HG03354 (cell line): ENCODE measurements around the gene LARP6.
"Not testable (repeated sequence)": the region's sequence is repeated elsewhere in the genome, so short reads cannot be mapped to it uniquely, and the experiment has no call there.

Experiments used
- ATAC-seq: cut with Tn5 transposase; IDR thresholded peaks from one replicate; pipeline ENCODE4 v1.9.1; 2021; ENCODE audit warnings: mild to moderate bottlenecking; ENCODE audit not compliant: unreplicated experiment, poor library complexity, severe bottlenecking

Gene LARP6

DNA sequence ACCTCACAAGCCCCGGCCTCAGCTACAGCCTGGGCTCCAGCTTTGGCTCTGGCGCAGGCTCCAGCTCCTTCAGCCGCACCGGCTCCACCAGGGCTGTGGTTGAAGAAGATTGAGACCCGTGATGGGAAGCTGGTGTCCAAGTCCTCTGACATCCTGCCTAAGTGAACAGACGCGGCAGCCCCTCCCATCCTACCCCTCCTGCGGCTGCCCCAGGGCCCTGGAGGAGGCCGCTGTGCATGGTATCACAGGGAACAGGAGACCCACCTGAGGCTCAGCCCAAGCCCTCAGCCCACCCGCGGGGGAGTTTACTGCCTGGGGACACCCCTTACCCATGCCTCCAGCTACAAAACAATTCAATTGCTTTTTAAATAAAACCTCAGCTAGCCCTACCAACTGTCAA lies 6.0 kb upstream of the LARP6 start:
- no peak for ATAC-seq

DNA sequence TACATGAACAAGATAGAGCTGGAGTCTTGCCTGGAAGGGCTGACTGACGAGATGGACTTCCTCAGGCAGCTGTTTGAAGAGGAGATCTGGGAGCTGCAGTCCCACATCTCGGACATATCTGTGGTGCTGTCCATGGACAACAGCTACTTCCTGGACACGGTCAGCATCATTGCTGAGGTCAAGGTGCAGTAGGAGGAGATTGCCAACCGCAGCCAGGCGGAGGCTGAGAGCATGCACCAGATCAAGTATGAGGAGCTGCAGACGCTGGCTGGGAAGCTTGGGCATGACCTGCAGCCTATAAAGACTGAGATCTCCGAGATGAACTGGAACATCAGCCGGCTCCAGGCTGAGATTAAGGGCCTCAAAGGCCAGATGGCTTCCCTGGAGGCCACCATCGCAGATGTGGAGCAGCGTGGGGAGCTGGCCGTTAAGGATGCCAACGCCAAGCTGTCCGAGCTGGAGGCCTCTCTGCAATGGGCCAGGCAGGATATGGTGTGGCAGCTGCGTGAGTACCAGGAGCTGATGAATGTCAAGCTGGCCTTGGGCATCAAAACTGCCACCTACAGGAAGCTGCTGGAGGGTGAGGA lies 5.5 kb upstream of the LARP6 start:
- ATAC-seq = no peak

DNA sequence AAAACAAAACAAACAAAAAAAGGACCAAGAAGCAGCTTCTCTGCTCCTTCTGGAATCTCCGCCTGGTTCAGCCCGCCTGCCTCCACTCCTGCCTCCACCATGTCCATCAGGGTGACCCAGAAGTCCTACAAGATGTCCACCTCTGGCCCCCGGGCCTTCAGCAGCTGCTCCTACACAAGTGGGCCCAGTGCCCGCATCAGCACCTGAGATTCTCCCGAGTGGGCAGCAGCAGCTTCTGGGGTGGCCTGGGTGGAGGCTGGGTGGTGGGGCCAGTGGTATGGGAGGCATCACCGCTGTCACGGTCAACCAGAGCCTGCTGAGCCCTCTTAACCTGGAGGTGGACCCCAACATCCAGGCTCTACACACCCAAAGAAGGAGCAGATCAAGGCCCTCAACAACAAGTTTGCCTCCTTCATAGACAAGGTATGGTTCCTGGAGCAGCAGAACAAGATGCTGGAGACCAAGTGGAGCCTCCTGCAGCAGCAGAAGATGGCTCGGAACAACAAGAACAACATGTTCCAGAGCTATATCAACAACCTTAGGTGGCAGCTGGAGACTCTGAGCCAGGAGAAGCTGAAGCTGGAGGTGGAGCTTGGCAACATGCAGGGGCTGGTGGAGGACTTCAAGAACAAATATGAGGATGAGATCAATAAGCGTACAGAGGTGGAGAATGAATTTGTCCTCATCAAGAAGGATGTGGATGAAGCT lies 4.8 kb upstream of the LARP6 start:
- ATAC-seq = not testable (repeated sequence)

DNA sequence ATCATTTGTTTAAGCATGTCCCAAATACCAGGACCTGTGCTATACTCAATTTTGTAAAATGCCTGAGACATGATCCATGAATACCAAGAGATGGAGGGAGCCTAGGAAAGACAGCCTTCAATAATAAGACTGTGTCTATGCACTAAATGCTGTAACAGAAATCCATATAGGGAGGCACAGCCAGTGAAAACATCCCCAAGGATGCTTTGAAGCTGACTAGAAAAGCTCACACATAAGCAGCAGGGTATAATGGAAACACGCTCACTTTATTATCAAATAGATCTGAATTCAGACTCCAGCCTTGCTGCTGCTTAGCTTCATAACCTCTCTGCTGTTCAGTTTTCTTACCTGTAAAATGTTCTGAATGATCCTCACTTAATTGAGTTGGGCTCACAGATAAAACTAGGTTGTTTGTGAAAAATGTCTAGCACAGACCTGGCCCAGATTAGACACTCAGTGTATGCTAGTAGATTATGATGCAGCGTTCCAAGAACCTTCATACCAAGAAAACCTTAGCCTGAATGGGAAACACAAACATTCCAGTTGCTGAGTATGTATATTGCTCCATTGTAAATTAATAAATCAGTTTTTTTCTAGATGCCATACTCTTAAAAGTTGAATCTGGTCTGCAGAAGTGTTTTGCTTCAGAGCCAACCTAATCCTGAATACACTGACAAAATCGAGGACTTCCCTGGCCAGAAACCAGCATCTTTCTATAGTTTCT lies 3.8 kb upstream of the LARP6 start:
- no peak for ATAC-seq

DNA sequence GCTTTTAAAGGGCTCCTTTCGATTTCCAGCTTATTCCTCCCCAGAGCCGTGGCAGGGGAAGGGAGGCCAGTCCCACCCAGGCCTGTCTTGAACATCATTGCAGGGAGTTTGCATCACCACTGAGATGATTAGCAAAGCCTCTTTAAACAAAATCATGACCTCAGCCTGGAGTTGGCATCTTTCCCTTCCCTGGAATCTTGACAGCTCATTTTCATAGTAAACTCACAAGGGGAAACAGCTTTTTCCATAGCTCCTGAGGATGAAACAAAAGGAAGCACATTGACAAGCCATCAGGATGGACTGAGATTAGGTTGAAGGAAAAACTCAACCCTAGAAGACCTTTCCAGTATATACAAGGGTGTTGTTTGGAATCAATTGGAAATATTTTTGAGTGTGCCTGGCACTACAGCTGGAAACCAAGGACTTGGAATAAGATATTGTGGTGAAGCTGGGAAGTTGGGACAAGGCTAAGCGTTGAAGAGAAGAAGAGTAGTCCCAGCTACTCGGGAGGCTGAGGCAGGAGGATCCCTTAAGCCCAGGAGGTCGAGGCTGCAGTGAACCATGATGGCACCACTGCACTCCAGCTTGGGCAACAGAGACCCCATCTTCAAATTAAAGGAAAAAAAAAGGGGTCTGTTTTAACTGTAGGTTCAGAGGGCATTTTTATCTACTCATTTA lies 3.1 kb upstream of the LARP6 start:
- ATAC-seq = no peak

DNA sequence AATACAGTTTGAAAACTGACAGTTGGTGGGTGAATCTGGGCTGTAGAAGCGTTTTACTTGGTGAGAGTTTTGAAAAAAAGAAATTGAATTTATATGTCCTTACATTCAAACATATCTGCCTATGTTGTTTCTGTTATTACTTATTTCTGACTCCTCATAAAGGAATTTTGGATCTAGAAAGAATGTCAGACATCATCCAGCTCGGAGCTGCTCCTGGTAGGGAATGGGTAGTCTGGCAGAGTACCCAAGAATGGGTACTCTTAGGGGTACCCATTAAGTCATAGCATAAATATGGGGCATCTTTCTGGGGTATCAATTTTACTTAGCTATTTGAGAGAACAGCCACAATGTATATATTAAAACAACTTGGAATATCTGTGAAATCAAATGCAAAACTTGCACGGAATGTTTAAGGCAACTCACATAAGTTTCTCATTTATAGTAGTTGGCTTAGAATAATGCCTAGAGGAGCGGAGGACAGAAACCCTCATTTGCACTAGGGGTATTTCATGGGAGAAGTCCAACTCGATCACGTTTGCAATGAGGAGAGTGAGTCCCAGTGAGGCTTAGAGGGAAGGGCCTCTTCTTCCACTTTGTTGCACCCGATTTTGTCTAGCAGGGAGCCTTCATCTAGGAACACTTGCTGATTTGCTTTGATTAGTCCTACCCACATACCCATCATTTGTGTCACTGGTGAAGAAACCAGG lies 2.4 kb upstream of the LARP6 start:
- no peak for ATAC-seq

DNA sequence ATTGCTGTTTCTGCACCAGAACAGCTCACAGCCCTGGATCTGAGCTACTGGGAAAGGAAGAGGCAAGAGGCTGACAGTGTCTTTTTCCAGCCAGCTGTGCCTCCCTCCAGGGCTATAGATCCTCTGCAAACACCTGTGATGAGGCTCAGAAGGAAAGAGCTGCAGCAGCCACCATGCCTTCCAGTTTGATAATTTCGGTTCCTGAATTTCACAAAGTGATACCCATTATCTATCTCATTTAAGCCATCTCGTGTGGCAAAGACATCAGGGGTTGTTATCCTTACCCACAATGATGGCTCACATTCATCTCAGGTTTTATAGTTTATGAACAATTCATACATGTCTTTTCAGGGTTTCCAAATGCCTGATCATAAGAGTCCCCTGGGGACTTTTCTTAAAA lies 1.8 kb upstream of the LARP6 start:
- no peak for ATAC-seq

DNA sequence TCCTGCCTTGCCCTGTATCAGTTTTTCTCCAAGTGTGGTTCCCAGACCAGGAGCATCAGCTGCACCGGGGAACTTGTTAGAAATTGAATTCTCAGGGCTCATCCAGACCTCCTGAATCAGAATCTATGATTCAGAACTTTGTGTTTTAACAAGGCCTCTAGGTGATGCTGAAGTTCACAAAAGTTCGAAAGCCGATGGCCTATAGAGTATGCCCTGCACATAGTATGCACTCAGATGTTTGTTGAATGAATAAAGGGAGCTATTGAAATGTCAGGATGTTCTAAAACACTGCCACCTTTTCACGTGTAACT lies 664 bp upstream of the LARP6 start:
- ATAC-seq = no peak

DNA sequence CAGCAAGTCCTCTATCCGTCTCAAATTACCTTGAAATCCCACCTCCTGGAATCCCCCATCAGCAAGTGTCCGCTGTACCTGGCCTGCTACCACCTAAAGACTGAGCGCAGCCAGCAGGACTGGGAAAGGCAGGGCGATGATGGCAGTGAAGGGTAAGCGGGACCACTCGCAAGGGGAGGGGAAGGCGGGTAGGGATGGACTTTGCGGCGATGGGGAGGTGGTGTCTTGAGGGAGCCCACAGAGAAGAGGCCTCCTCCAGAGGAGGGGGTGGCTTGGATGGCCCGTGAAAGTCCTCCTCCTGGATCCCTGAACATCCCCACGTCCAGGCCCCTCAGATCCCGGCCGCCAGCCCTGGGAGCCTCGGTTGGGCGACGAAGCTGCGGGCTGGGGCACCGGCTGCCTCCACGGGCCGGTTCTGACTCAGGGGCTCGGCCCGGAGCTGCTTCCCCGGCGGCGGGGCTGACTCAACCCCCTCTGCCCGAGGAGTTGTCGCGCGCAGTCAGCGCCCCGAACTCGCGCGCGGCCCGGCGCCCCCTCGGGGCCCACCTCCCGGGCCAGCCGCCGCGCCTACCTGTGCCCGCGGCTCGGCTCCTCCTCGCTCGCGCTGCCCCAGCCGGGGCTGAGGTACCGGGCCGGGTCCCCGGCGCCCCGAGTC lies 512 bp downstream of the LARP6 start:
- no peak for ATAC-seq

DNA sequence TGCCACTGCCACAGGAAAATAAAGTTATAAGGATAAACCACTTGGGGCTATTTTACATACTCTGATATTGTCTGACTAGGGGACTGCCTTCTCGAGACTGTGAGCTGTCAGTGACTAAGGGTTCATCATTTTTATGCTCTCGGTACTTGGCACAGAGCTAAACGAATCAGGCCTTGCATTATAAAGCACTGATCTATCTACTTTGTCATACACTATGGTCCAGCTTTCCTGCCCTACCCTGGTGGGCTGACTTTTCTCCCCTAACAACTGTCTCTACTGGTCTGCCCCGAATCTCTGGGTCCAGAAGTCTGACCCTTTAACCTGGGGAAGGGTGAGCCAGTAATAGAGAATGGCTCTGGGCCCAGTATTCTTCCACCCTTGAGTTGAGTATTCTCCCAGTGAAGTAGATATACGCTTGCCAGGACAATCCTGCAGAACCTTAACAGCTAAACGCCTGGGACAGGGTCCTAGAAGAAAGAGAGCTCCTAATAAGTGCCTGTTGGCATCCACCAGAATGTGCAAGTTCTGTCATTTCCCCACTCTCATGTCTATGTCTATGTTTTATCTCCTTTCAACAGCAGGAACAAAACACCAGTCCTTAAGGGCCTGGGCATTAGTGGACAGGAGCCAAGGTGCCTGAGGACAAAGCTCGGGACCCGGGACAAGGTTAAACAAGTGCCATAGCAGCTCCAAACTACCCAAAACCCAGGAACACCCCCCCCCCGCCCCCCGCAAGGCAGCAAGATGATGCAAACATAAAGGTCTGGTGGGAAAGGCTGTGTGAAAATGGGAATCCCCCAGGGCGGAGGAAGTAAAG lies 1.2 kb downstream of the LARP6 start:
- ATAC-seq = no peak

DNA sequence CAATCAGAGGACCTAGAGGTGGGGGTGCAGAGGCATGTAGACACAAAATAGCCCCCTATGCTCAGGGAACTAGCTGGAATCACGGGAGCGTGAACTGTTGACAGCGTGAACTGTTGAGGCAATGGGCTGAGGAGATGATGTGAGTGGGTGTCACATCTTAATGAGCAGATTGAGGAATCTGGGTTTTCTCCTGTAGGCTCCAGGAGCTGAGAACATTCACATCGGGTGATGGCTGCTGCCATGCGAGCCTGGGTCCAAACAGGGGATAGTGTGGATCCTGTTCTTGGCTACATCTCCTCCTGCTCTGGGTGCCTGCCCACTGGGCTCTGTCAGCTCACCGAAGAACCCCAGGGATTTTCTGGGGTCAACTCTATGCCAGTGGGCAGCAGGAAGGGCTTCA lies 2.1 kb downstream of the LARP6 start:
- ATAC-seq = no peak

DNA sequence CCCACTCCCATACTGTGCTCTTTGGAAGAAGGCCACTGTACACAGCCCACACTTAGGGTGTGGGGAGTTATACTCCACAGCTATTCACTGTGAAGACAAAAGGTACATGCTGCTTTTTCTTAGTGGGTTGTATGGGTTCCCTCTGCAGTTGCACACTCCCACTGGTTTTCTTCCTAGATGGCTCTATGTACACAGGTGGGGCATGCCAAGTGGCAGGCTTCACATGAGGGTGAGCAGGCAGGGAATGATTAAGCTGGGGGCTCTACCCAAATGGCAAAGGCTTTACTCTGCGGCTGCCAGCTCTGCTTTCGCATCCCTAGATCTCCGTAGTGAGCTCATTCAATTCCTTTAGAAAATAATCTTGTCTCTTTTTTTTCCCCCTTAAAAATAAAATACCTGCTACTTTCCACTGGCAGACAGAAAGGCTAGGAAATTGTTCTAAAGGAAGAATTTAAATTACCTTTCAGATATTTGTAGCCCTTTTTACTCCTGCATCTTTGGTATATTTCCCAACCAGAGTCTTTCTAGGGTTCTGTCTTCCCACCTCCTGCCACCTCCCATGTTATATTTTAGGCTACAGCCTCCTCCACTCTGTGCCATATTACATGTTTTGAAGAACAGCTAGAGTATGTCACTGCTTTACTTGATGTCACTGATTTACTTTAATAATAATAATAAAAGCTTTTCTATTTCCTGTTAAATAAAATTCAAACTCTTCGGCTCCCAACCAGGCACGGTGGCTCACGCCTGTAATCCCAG lies 8.2 kb downstream of the LARP6 start:
- no peak for ATAC-seq

DNA sequence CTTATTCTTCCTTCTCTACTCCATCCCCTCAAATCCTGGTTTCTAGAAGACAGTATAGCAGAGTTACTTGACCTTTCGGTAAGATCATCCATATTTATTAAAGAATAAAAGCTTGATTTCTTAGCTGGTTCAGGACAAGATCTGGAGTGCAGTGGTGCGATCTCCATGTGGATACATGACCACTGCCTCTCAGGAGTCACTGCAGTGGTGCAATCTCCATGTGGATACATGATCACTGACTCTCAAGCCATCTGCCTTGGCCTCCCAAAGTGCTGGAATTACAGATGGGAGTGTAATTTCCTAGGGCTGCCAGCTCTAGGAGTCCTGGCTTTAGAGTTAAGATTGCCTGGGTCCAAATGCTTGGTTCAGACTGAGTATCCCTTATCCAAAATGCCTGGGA lies 16.5 kb downstream of the LARP6 start:
- ATAC-seq = no peak

DNA sequence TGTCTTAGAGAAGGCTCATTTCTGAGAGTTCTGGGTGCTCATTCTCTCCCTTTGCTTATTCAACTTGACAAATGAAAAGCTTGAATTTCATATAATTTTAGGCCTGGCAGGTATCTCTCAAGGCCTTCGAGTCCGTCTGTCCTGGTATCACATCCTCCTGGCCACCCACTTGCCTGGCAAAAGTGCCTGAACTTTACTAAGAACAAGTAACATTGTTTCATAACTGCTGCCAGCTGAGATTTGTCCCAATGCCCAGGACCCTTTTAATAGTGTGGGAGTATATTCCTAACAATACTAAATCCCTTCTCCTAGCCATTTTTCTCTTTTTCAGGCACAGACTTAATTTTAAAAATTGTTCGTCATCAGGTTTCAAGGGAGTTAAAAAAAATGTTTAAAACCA lies 18.1 kb downstream of the LARP6 start:
- ATAC-seq = no peak

DNA sequence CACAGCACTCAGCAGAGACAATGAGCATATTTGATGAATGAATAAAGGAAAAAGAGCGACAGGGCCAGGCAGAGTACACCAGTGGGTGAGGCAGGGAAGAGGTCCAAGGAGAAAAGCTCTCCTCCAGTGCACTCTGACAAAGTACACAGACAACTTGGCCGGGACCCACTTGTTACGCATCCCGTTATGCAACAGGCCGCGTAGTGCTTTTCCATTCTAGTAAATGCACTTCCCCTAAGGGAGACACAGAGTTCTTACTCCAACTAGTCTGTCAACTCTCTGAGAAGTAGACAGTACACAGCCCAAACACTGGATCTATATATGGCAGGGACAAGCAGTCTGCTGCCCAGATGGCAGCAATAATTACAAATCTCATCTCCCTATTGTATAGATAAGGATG lies 18.5 kb downstream of the LARP6 start:
- no peak for ATAC-seq

DNA sequence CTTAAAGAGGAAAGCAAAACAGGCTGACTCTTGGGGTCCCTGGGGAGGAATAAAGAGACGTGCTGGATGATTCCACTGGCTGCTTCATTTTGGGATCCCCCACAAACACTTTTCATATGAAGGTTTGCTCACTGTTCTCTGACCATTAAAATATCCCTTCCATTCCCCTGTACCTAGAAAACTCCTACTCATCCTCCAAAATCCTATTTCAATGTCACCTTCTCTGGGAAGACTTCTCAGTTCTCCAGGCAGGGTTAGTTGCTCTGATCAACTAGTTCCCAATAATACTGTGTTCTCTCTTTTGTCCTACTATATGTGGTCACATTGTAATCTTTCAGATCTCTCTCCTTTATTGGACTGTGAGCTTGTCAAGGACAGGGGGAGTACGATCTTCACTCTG lies 19.0 kb downstream of the LARP6 start:
- ATAC-seq = no peak

DNA sequence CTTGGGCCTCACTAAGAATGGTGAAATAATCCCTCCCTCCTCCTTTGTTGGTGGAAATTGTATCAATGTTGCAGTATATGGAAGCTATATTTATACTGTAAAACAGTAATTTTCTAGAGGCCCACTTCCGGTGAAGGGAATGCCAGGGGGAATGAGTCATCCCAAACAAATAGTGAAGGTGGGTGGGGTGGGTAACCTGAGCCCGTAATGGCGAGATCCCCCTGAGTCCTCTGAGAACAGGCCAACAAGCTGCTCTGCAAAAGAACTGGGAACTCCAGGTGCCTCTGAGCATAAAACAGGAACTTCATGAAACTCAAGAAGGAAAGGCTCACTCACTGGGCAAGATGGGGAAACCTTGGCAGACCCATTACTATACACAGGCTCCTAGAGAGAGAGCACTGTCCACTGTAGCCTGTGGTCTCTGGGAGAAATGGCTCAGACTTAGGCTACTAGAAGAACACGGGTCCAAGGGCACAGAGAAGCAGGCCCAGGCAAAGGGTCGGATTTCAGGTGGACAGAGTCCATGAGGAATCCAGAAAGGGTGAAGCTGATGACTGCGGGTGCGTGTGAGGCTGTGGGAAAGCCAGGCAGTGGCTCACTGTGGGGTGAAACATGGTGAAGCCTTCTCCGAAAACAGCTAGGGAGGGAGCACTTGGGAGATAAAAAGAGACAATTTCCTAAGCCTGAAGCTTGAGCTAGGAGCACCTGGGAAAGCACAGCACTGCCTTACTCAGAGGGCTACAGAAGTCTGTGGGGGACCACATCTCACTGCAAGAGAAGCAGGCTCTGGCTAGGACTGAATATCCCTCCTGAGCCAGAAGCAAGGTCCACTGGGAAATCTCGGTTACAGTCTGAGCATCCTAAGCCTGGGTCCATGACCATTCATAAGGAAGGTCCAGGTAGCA lies 19.8 kb downstream of the LARP6 start:
- ATAC-seq = no peak
